Neuronal stem cell (in vitro differentiated cells): ENCODE data around the gene OR8A1.

Experiments used
- DNase-seq: peaks from one replicate; pipeline ENCODE4 v3.0.0-alpha.2; 2013; ENCODE audit warnings: low spot score
- H2AFZ ChIP-seq: one replicate; pipeline ENCODE4 v1.6.1; 2013; ENCODE audit warnings: mild to moderate bottlenecking, low read length, inconsistent platforms
- H2AK5ac ChIP-seq: 2 replicates; pipeline ENCODE4 v1.6.1; 2013; ENCODE audit warnings: low read depth, mild to moderate bottlenecking, inconsistent platforms, low read length, moderate library complexity, mixed read lengths
- H2BK120ac ChIP-seq: 2 replicates; pipeline ENCODE4 v1.6.1; 2013; ENCODE audit warnings: low read depth, mild to moderate bottlenecking, inconsistent platforms, low read length, moderate library complexity, mixed read lengths
- H2BK12ac ChIP-seq: one replicate; pipeline ENCODE4 v1.6.1; 2013; ENCODE audit warnings: low read length, inconsistent platforms
- H2BK15ac ChIP-seq: 2 replicates; pipeline ENCODE4 v1.6.1; 2013; ENCODE audit warnings: mild to moderate bottlenecking, low read length, inconsistent platforms, mixed read lengths
- H2BK5ac ChIP-seq: one replicate; pipeline ENCODE4 v1.6.1; 2013; ENCODE audit warnings: inconsistent platforms, mild to moderate bottlenecking, low read length, moderate library complexity
- H3K14ac ChIP-seq: one replicate; pipeline ENCODE4 v1.6.1; 2013; ENCODE audit warnings: low read length, inconsistent platforms
- H3K18ac ChIP-seq: 2 replicates; pipeline ENCODE4 v1.6.1; 2013; ENCODE audit warnings: low read length, inconsistent platforms
- H3K23ac ChIP-seq: 2 replicates; pipeline ENCODE4 v1.6.1; 2013; ENCODE audit warnings: low read depth, mild to moderate bottlenecking, mixed read lengths, low read length, inconsistent platforms; ENCODE audit not compliant: poor library complexity
- H3K27ac ChIP-seq: replicated peaks from 3 replicates; pipeline ENCODE4 v1.5.1; 2013; ENCODE audit warnings: low read length, inconsistent platforms
- H3K27me3 ChIP-seq, 3 experiments: 2 replicates each; pipeline ENCODE4 v1.6.1; 2013; ENCODE audit warnings: low read length in 3 of 3, mild to moderate bottlenecking in 2 of 3, inconsistent platforms in 1 of 3, low read depth in 1 of 3, mixed read lengths in 1 of 3, moderate library complexity in 1 of 3; ENCODE audit not compliant: control insufficient read depth in 3 of 3, insufficient read depth in 3 of 3
- H3K36me3 ChIP-seq, 2 donors: replicated peaks in 1 of 2; 2 replicates each; pipeline ENCODE4 v1.6.1; 2013; ENCODE audit warnings: low read length in 2 of 2; ENCODE audit not compliant: control insufficient read depth in 2 of 2, insufficient read depth in 2 of 2
- H3K4ac ChIP-seq: 2 replicates; pipeline ENCODE4 v1.6.1; 2013; ENCODE audit warnings: inconsistent platforms, mild to moderate bottlenecking, low read length, moderate library complexity
- H3K4me1 ChIP-seq, 2 donors: 1 replicate in 1 of 2; 2 replicates in 1 of 2; pipeline ENCODE4 v1.6.1; 2013; ENCODE audit warnings: low read length in 2 of 2, low read depth in 1 of 2; ENCODE audit not compliant: control insufficient read depth in 2 of 2, insufficient read depth in 1 of 2
- H3K4me2 ChIP-seq: one replicate; pipeline ENCODE4 v1.6.1; 2013; ENCODE audit warnings: mild to moderate bottlenecking, low read length, inconsistent platforms; ENCODE audit not compliant: insufficient read depth, poor library complexity, severe bottlenecking
- H3K4me3 ChIP-seq, 2 donors: 2 replicates each; pipeline ENCODE4 v1.5.1; 2013; ENCODE audit warnings: low read length in 2 of 2, mild to moderate bottlenecking in 2 of 2, inconsistent platforms in 1 of 2, moderate library complexity in 1 of 2
- H3K79me1 ChIP-seq: one replicate; pipeline ENCODE4 v1.6.1; 2013; ENCODE audit warnings: low read depth, mild to moderate bottlenecking, inconsistent platforms, low read length, moderate library complexity
- H3K9ac ChIP-seq: one replicate; pipeline ENCODE4 v1.6.1; 2013; ENCODE audit warnings: mild to moderate bottlenecking, low read depth, low read length, inconsistent platforms; ENCODE audit not compliant: poor library complexity
- H3K9me3 ChIP-seq, 2 donors: replicated peaks in 1 of 2; 2 replicates each; pipeline versions ENCODE3 to v1.6.1; 2013; ENCODE audit warnings: low read length in 2 of 2, mild to moderate bottlenecking in 2 of 2, inconsistent platforms in 1 of 2, low read depth in 1 of 2, mixed read lengths in 1 of 2, moderate library complexity in 1 of 2; ENCODE audit not compliant: control insufficient read depth in 2 of 2, insufficient read depth in 1 of 2
- H4K8ac ChIP-seq: one replicate; pipeline ENCODE4 v1.6.1; 2013; ENCODE audit warnings: low read depth, mild to moderate bottlenecking, inconsistent platforms, low read length, moderate library complexity
- H4K91ac ChIP-seq: one replicate; pipeline ENCODE4 v1.6.1; 2013; ENCODE audit warnings: low read length, low read depth, mild to moderate bottlenecking, inconsistent platforms; ENCODE audit not compliant: poor library complexity
- WGBS, 2 donors: extraction: QIAGEN DNeasy Blood & Tissue Kit; methylation state at CpG; one replicate each; pipeline ENCODE4 v1.1.7; 2013; ENCODE audit warnings: missing lambda C conversion rate in 2 of 2, mixed read lengths in 1 of 2; ENCODE audit not compliant: insufficient read length in 2 of 2, insufficient replicate concordance in 1 of 2; ENCODE audit errors: extremely low coverage in 2 of 2; 5-methylcytosine and 5-hydroxymethylcytosine counted together

OR8A1 gene

GRCh38 chr11:124605719-124606118, 35.9 kb downstream of the OR8A1 start:
- no peak overlapping the region for H2BK12ac ChIP-seq
- no peak overlapping the region for H3K4ac ChIP-seq
- H4K91ac ChIP-seq = no peak overlapping the region
- H3K4me1 ChIP-seq = peaks cover 0 to 2% of the 10 kb centered on the region in 2 donors
- H3K36me3 ChIP-seq = no peaks in the 10 kb centered on the region
- no CpG with 5 or more reads among the region's 3 CpGs for WGBS, 2 donors
- no peak overlapping the region for H3K23ac ChIP-seq
- H3K4me3 ChIP-seq = no peak overlapping the region
- H3K9me3 ChIP-seq = no peaks in the 10 kb centered on the region
- H3K9ac ChIP-seq = no peak overlapping the region
- no peak overlapping the region for H2BK15ac ChIP-seq
- no peaks in the 10 kb centered on the region for H3K79me1 ChIP-seq
- no peak overlapping the region for H3K4me2 ChIP-seq
- H3K27ac ChIP-seq = no peak overlapping the region
- no peak overlapping the region for H3K18ac ChIP-seq
- H2AK5ac ChIP-seq = no peak overlapping the region
- no peak overlapping the region for H2BK120ac ChIP-seq
- no peak for DNase-seq
- no peak overlapping the region for H4K8ac ChIP-seq
- no peak overlapping the region for H2BK5ac ChIP-seq
- H3K14ac ChIP-seq = no peak overlapping the region
- H3K27me3 ChIP-seq = peaks cover 0 to 2% (median 0%) of the 10 kb centered on the region in 3 experiments
- no peak overlapping the region for H2AFZ ChIP-seq

DNA sequence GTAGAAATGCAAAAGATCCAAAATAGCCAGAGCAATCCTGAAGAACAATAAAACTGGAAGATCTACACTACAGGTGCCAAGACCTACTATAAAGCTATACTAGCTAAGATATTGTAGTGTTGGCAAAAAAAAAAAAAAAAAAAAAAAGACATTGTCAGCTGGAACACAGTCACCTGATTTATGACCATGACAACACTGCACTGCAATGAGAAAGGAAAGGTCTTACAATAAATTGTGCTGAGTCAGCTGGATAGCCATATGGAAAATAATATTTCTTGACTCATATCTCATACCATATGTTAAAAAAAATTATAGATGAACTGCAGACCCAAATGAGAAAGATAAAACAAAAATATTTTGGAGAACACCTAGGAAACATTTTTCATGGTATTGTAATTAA, 38.4 kb downstream of the OR8A1 start:
- H3K36me3 ChIP-seq = no peaks in the 10 kb centered on the region
- H2BK120ac ChIP-seq = no peak overlapping the region
- no peak overlapping the region for H2BK15ac ChIP-seq
- H3K14ac ChIP-seq = no peak overlapping the region
- no peak overlapping the region for H3K27ac ChIP-seq
- H2BK12ac ChIP-seq = no peak overlapping the region
- no peaks in the 10 kb centered on the region for H3K9me3 ChIP-seq
- H3K9ac ChIP-seq = no peak overlapping the region
- H2AFZ ChIP-seq = no peak overlapping the region
- H3K4ac ChIP-seq = no peak overlapping the region
- H3K27me3 ChIP-seq = peaks cover 0 to 8% (median 0%) of the 10 kb centered on the region in 3 experiments
- no peak overlapping the region for H3K4me2 ChIP-seq
- H3K79me1 ChIP-seq = no peaks in the 10 kb centered on the region
- H4K91ac ChIP-seq = no peak overlapping the region
- H2BK5ac ChIP-seq = no peak overlapping the region
- no peak overlapping the region for H2AK5ac ChIP-seq
- H3K4me3 ChIP-seq = no peak overlapping the region
- no peak for DNase-seq
- H3K18ac ChIP-seq = no peak overlapping the region
- no peaks in the 10 kb centered on the region for H3K4me1 ChIP-seq
- H3K23ac ChIP-seq = no peak overlapping the region
- no peak overlapping the region for H4K8ac ChIP-seq

GRCh38 chr11:124610295-124610694, 40.5 kb downstream of the OR8A1 start:
- H3K14ac ChIP-seq = no peak overlapping the region
- H3K79me1 ChIP-seq = no peaks in the 10 kb centered on the region
- H2BK12ac ChIP-seq = no peak overlapping the region
- no peak overlapping the region for H3K4me3 ChIP-seq
- H3K27me3 ChIP-seq = peaks cover 0 to 8% (median 0%) of the 10 kb centered on the region in 3 experiments
- WGBS, 2 donors = no CpG with 5 or more reads among the region's 2 CpGs
- H2AFZ ChIP-seq = no peak overlapping the region
- no peak overlapping the region for H3K23ac ChIP-seq
- DNase-seq = no peak
- no peak overlapping the region for H2BK15ac ChIP-seq
- no peak overlapping the region for H2BK120ac ChIP-seq
- H3K9me3 ChIP-seq = no peaks in the 10 kb centered on the region
- no peak overlapping the region for H3K4me2 ChIP-seq
- H3K27ac ChIP-seq = no peak overlapping the region
- no peak overlapping the region for H2AK5ac ChIP-seq
- no peak overlapping the region for H4K91ac ChIP-seq
- no peak overlapping the region for H4K8ac ChIP-seq
- no peak overlapping the region for H3K4ac ChIP-seq
- H2BK5ac ChIP-seq = no peak overlapping the region
- no peaks in the 10 kb centered on the region for H3K4me1 ChIP-seq
- no peak overlapping the region for H3K9ac ChIP-seq
- no peak overlapping the region for H3K18ac ChIP-seq
- H3K36me3 ChIP-seq = no peaks in the 10 kb centered on the region

GRCh38 chr11:124611064-124611463, 41.3 kb downstream of the OR8A1 start, which contains the start of gene PANX3:
TSS of gene PANX3 (plus strand) at chr11:124611428. CDS start at chr11:124611557, 129 bp downstream.
- Histone ChIP-seq H2BK12ac (no peak within 1 kb of the TSS), H2AFZ (no peak within 1 kb of the TSS), H3K36me3 (no peaks in the 10 kb centered on the region), H3K4me2 (no peak within 1 kb of the TSS), H2AK5ac (peak within 1 kb of the TSS; percentile 5), H3K4ac (no peak within 1 kb of the TSS), H3K9ac (no peak within 1 kb of the TSS), H2BK15ac (no peak within 1 kb of the TSS), H2BK120ac (no peak within 1 kb of the TSS), H3K79me1 (no peaks in the 10 kb centered on the region), H3K27ac (no peak within 1 kb of the TSS), H4K91ac (no peak within 1 kb of the TSS), H3K4me3 (no peak within 1 kb of the TSS), H2BK5ac (no peak within 1 kb of the TSS), H3K27me3 (peaks cover 0 to 8% (median 0%) of the 10 kb centered on the region in 3 experiments), H4K8ac (no peak within 1 kb of the TSS), H3K4me1 (no peaks in the 10 kb centered on the region), H3K9me3 (no peaks in the 10 kb centered on the region), H3K18ac (no peak within 1 kb of the TSS), H3K14ac (no peak within 1 kb of the TSS), H3K23ac (peak within 1 kb of the TSS; percentile 60)
- WGBS, 2 donors = no CpG with 5 or more reads among the region's 5 CpGs
- DNase-seq = no peak
